BJ (cell line): ENCODE results near the gene CDIPT. TPM values are rescaled to one million over a fixed set of nuclear protein-coding genes. Genes with fewer than 3 reads are reported as not detected.

Experiments used
- CTCF ChIA-PET: fragments of 350-600 bp; formaldehyde crosslinking; extraction: SDS; loops from one replicate; lab custom pipeline; 2021; ENCODE audit warnings: antibody characterized with exemption, inconsistent platforms; lab: Yijun Ruan, JAX
- POLR2A ChIA-PET: fragments of 300-600 bp; sonication (Branson Sonifier 250); formaldehyde crosslinking; extraction: SDS; loops from one replicate; lab custom pipeline; 2021; ENCODE audit warnings: antibody characterized with exemption; lab: Charles Lee
- DNase-seq: peaks from one replicate; pipeline ENCODE4 v3.0.0-alpha.2; 2011; ENCODE audit warnings: low read depth
- H3K27me3 ChIP-seq: 2 replicates; pipeline ENCODE4 v1.6.0; 2011; ENCODE audit warnings: low read length; ENCODE audit not compliant: control insufficient read depth, insufficient read depth
- H3K36me3 ChIP-seq: 2 replicates; pipeline ENCODE4 v1.5.1; 2011; ENCODE audit warnings: low read length; ENCODE audit not compliant: control insufficient read depth, insufficient read depth
- H3K4me3 ChIP-seq: 2 replicates; pipeline ENCODE4 v1.5.1; 2011; ENCODE audit warnings: low read depth, mild to moderate bottlenecking, control low read depth, low read length
- CTCF ChIP-seq: IDR thresholded peaks from 2 replicates; pipeline ENCODE4 v1.5.1; 2011; ENCODE audit warnings: low read depth, mild to moderate bottlenecking, control low read depth, inconsistent platforms, low read length, moderate library complexity; ENCODE audit not compliant: insufficient read depth
- polyA plus RNA-seq: library from polyadenylated mRNA; depleted of rRNA; stranded (reverse); fragments of >200 nt; gene quantifications from 2 replicates; pipeline ENCODE4 v1.2.3, GENCODE V29; 2011

CDIPT gene
- polyA plus RNA-seq, 1 experiment = 225 TPM

- H3K4me3 ChIP-seq = no peak overlapping the region
- ChIA-PET CTCF (no interaction called here), POLR2A (no interaction called here)
- DNase-seq = no peak
- no peak for TF ChIP-seq CTCF
- no peaks in the 10 kb centered on the region for H3K36me3 ChIP-seq
- peaks cover 3% of the 10 kb centered on the region; the same call in 1 of the 2 replicates for H3K27me3 ChIP-seq
Observed at GRCh38 chr16:29881050-29881449, 18.0 kb upstream of the CDIPT start.

GRCh38 chr16:29878172-29878571 lies 15.1 kb upstream of the CDIPT start:
- no peak for DNase-seq
- ChIA-PET POLR2A (no interaction called here), CTCF (no interaction called here)
- H3K27me3 ChIP-seq = peaks cover 4% of the 10 kb centered on the region; the same call in 1 of the 2 replicates
- H3K4me3 ChIP-seq = no peak overlapping the region
- no peak for TF ChIP-seq CTCF
- H3K36me3 ChIP-seq = no peaks in the 10 kb centered on the region

DNA sequence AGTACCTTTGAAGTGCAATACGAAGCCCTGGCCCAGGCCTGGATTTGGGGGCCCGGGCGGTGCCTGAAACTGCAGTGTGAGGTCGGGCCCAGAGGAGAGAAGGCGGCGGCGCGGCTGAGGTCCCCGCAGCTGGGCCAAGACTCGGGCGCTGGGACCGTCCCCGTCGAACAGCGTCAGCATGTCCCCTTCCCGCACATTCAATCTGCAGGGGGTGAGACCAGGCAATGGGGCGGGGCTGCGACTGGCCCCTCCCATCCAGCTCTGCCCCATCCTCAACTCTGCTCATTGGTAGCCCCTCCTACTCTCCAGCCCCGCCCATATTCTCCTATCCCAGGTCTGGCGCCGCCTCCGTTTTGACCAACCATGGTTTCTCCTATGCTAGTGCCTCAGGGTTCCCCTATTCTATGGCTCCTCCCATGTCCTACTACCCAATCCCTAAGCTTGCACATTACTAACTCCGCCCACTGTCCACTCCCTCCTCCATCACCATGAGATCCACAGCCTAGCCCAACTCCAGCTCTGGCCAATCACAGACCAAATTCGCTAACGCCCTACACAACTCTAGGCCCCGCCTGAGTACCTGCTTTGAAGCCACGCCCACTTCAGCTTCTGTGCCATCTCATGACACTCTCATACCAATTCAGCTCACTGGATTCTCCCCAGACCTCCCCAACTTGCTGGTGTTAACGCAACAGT lies 14.4 kb upstream of the CDIPT start:
- POLR2A ChIA-PET = no interaction called here
- CTCF ChIA-PET = interaction anchor here (1.7 to 2.5 kb wide), 2 partner anchors 13 to 29 kb away, joined by 4 to 10 read pairs; no protein-coding TSS in a partner anchor

GRCh38 chr16:29876594-29877249 lies 13.7 kb upstream of the CDIPT start:
- Histone ChIP-seq H3K36me3 (no peaks in the 10 kb centered on the region), H3K4me3 (peak overlapping the region; percentile 32), H3K27me3 (peaks cover 4% of the 10 kb centered on the region; the same call in 1 of the 2 replicates)
- ChIA-PET CTCF (interaction anchor here (1.7 to 2.5 kb wide), 2 partner anchors 13 to 28 kb away, joined by 4 to 10 read pairs; no protein-coding TSS in a partner anchor), POLR2A (no interaction called here)
- no peak for TF ChIP-seq CTCF
- no peak for DNase-seq

More for the DNA sequence above, 14.4 kb upstream of the CDIPT start:
- Histone ChIP-seq H3K4me3 (no peak overlapping the region), H3K36me3 (no peaks in the 10 kb centered on the region), H3K27me3 (peaks cover 4% of the 10 kb centered on the region; the same call in 1 of the 2 replicates)
- DNase-seq = no peak
- TF ChIP-seq CTCF = no peak

GRCh38 chr16:29876217-29876593 lies 13.2 kb upstream of the CDIPT start:
- Histone ChIP-seq H3K36me3 (no peaks in the 10 kb centered on the region), H3K27me3 (peaks cover 4% of the 10 kb centered on the region; the same call in 1 of the 2 replicates), H3K4me3 (peak overlapping the region; percentile 32)
- no peak for TF ChIP-seq CTCF
- ChIA-PET CTCF (interaction anchor here (1.7 to 2.5 kb wide), 2 partner anchors 12 to 28 kb away, joined by 4 to 10 read pairs; no protein-coding TSS in a partner anchor), POLR2A (no interaction called here)
- no peak for DNase-seq
